Esophagus squamous epithelium (tissue), 5 donors: Measurements from ENCODE around the gene ZBED4. TPM values are rescaled to one million over a fixed set of nuclear protein-coding genes. Genes with fewer than 3 reads are reported as not detected.

Source experiments
- DNase-seq: peaks from one replicate; lab custom pipeline; 2025; lab: John Stamatoyannopoulos, UW
- H3K27ac ChIP-seq, 4 donors: fragments of 200-600 bp; sonication (generic); one replicate each; pipeline ENCODE4 v1.5.1; 2016 to 2019; ENCODE audit warnings: mild to moderate bottlenecking in 1 of 4
- H3K27me3 ChIP-seq, 4 donors: fragments of 200-600 bp; sonication (generic); 1 replicate in 3 of 4; 2 replicates in 1 of 4; pipeline versions ENCODE4 v1.5.1 to v1.6.0; 2017 to 2021; ENCODE audit warnings: antibody characterized with exemption in 1 of 4
- H3K36me3 ChIP-seq, 3 donors: fragments of 200-600 bp; sonication (generic); one replicate each; pipeline ENCODE4 v1.5.1; 2016 to 2019
- H3K4me1 ChIP-seq, 3 donors: fragments of 200-600 bp; sonication (generic); one replicate each; pipeline ENCODE4 v1.5.1; 2017 to 2019
- H3K4me3 ChIP-seq, 4 donors: fragments of 200-600 bp; sonication (generic); 1 replicate in 3 of 4; 2 replicates in 1 of 4; pipeline ENCODE4 v1.5.1; 2016 to 2019; ENCODE audit warnings: mild to moderate bottlenecking in 2 of 4, moderate library complexity in 1 of 4
- H3K9me3 ChIP-seq, 3 donors: fragments of 200-600 bp; sonication (generic); one replicate each; pipeline ENCODE4 v1.5.1; 2016 to 2019
- CTCF ChIP-seq, 6 experiments: fragments of 450-650 bp in 4 of 6; fragments of 200-600 bp in 2 of 6; sonication (generic) in 2 of 6; IDR thresholded peaks; one replicate each; pipeline ENCODE4 v1.5.1; 2016 to 2019; ENCODE audit warnings: antibody characterized with exemption in 6 of 6, mild to moderate bottlenecking in 4 of 6, moderate library complexity in 4 of 6
- POLR2A ChIP-seq, 4 donors: fragments of 450-650 bp; IDR thresholded peaks; one replicate each; pipeline ENCODE4 v1.6.1; 2017; ENCODE audit warnings: antibody characterized with exemption in 4 of 4, mild to moderate bottlenecking in 4 of 4, moderate library complexity in 3 of 4
- WGBS, 2 donors: methylation state at CpG; one replicate each; pipeline ENCODE4 v1.1.5; 2018; 5-methylcytosine and 5-hydroxymethylcytosine counted together
- intact Hi-C: fragments of 100-400 bp; cut with DNase I; formaldehyde crosslinking; loops from one replicate; pipeline ENCODE4 v1.15.0; 2022
- total RNA-seq, 4 donors: library from RNA; depleted of rRNA; stranded (reverse); fragments of >200 nt; gene quantifications; one replicate each; pipeline ENCODE4 v1.1.0, GENCODE V29; 2016
- donor health status: DM: yes; HTN: yes; CAD: no.

The ZBED4 gene
- total RNA-seq, 4 donors from 2014 or later, result 9.6 to 14.1 (median 13.7) TPM

GRCh38 chr22:49926916-49927315, 73.3 kb downstream of the ZBED4 start:
- no peaks in the 10 kb centered on the region for H3K9me3 ChIP-seq
- no peak overlapping the region for H3K4me3 ChIP-seq
- H3K36me3 ChIP-seq, result peaks cover 0 to 37% (median 0%) of the 10 kb centered on the region in 3 donors
- H3K4me1 ChIP-seq, result peaks cover 24 to 40% (median 26%) of the 10 kb centered on the region in 3 donors
- TF ChIP-seq POLR2A (IDR thresholded peaks at IDR 0.05) (no peak), CTCF (IDR thresholded peaks at IDR 0.05) (no peak)
- no peak for DNase-seq
- peaks cover 0 to 18% (median 0%) of the 10 kb centered on the region in 4 donors for H3K27me3 ChIP-seq
- WGBS, 2 donors, result 85% methylated on average over 2 to 17 of the region's 18 CpGs
- intact Hi-C loops, result loop anchor here (5.0 to 10.0 kb wide), 3 partner anchors 65 to 288 kb away; no protein-coding TSS in a partner anchor
- no peak overlapping the region for H3K27ac ChIP-seq

GRCh38 chr22:49927483-49928184, 74.0 kb downstream of the ZBED4 start:
- peaks cover 0 to 18% (median 0%) of the 10 kb centered on the region in 4 donors for H3K27me3 ChIP-seq
- no peak overlapping the region for H3K27ac ChIP-seq
- peaks cover 26 to 47% (median 27%) of the 10 kb centered on the region in 3 donors for H3K4me1 ChIP-seq
- no peak overlapping the region for H3K4me3 ChIP-seq
- intact Hi-C loops, result loop anchor here (2.0 to 10.0 kb wide), 4 partner anchors 65 to 287 kb away; no protein-coding TSS in a partner anchor
- TF ChIP-seq POLR2A (IDR thresholded peaks at IDR 0.05) (no peak), CTCF (IDR thresholded peaks at IDR 0.05) (no peak)
- no peak for DNase-seq
- H3K9me3 ChIP-seq, result no peaks in the 10 kb centered on the region
- WGBS, 2 donors, result 94 to 100% methylated on average over 4 to 17 of the region's 26 CpGs
- H3K36me3 ChIP-seq, result peaks cover 0 to 31% (median 0%) of the 10 kb centered on the region in 3 donors

- Histone ChIP-seq H3K9me3 (no peaks in the 10 kb centered on the region), H3K4me3 (no peak overlapping the region), H3K27me3 (peaks cover 0 to 18% (median 0%) of the 10 kb centered on the region in 4 donors), H3K36me3 (peaks cover 0 to 31% (median 0%) of the 10 kb centered on the region in 3 donors), H3K27ac (no peak overlapping the region), H3K4me1 (peaks cover 26 to 49% (median 31%) of the 10 kb centered on the region in 3 donors)
- DNase-seq, result no peak
- TF ChIP-seq CTCF (IDR thresholded peaks at IDR 0.05) (no peak), POLR2A (IDR thresholded peaks at IDR 0.05) (no peak)
- intact Hi-C loops, result loop anchor here (2.0 to 10.0 kb wide), 4 partner anchors 64 to 287 kb away; no protein-coding TSS in a partner anchor
- 86% methylated on average over 4 of the region's 8 CpGs; no CpG with 5 or more reads in 1 of the 2 donors for WGBS, 2 donors
Measured at GRCh38 chr22:49928185-49928495, 74.5 kb downstream of the ZBED4 start.

GRCh38 chr22:49928555-49929210, 75.0 kb downstream of the ZBED4 start:
- no peak overlapping the region for H3K4me3 ChIP-seq
- no peak for TF ChIP-seq CTCF (IDR thresholded peaks at IDR 0.05)
- no peak for TF ChIP-seq POLR2A (IDR thresholded peaks at IDR 0.05)
- no peak for DNase-seq
- WGBS, 2 donors, result 55 to 62% methylated on average over 7 to 9 of the region's 38 CpGs
- H3K4me1 ChIP-seq, result peaks cover 26 to 51% (median 36%) of the 10 kb centered on the region in 3 donors
- H3K9me3 ChIP-seq, result no peaks in the 10 kb centered on the region
- H3K27me3 ChIP-seq, result peaks cover 0 to 18% (median 0%) of the 10 kb centered on the region in 4 donors
- H3K27ac ChIP-seq, result no peak overlapping the region
- intact Hi-C loops, result loop anchor here (2.0 to 10.0 kb wide), 4 partner anchors 64 to 286 kb away; no protein-coding TSS in a partner anchor
- peaks cover 0 to 31% (median 0%) of the 10 kb centered on the region in 3 donors for H3K36me3 ChIP-seq
